Ovary (tissue), 3 donors: ENCODE results near the gene SMIM7.

Experiments
- CTCF ChIP-seq, 3 donors: fragments of 450-650 bp in 2 of 3; fragments of 200-600 bp in 1 of 3; IDR thresholded peaks; one replicate each; pipeline versions ENCODE4 v1.5.1 to v1.8.0; 2016 to 2022; ENCODE audit warnings: antibody characterized with exemption in 3 of 3, mild to moderate bottlenecking in 1 of 3
- EP300 ChIP-seq: sonication (generic); formaldehyde crosslinking; IDR thresholded peaks from one replicate; pipeline ENCODE4 v1.6.1; 2017; ENCODE audit warnings: antibody characterized with exemption
- POLR2A ChIP-seq: fragments of 450-650 bp; IDR thresholded peaks from one replicate; pipeline ENCODE4 v1.6.1; 2017; ENCODE audit warnings: antibody characterized with exemption, mild to moderate bottlenecking, moderate library complexity
- donor health status: DM: no; HTN: no; CAD: no.

GRCh38 chr19:16627928-16628182 lies 32.1 kb downstream of the SMIM7 start:
- no peak for TF ChIP-seq CTCF (IDR thresholded peaks at IDR 0.05)
- TF ChIP-seq POLR2A = peak; percentile 65
- TF ChIP-seq EP300 = no peak
